Peyer's patch (tissue), 4 donors: ENCODE results near the gene INPP5A. TPM values are rescaled to one million over a fixed set of nuclear protein-coding genes. Genes with fewer than 3 reads are reported as not detected.
"Not testable (repeated sequence)": the region's sequence is repeated elsewhere in the genome, so short reads cannot be mapped to it uniquely, and the experiment has no call there.

Experiments
- DNase-seq, 3 donors: peaks; one replicate each; pipeline ENCODE4 v3.0.0-alpha.2; 2017 to 2019
- H3K27ac ChIP-seq, 4 donors: fragments of 200-600 bp; sonication (generic); one replicate each; pipeline ENCODE4 v1.5.1; 2016 to 2019
- H3K27me3 ChIP-seq, 2 donors: fragments of 200-600 bp; sonication (generic); one replicate each; pipeline ENCODE4 v1.5.1; 2019
- H3K36me3 ChIP-seq, 3 donors: fragments of 200-600 bp; sonication (generic); one replicate each; pipeline ENCODE4 v1.5.1; 2016 to 2019
- H3K4me1 ChIP-seq, 4 donors: fragments of 200-600 bp; sonication (generic); one replicate each; pipeline ENCODE4 v1.5.1; 2016 to 2019
- H3K4me3 ChIP-seq, 4 donors: fragments of 200-600 bp; sonication (generic); 1 replicate in 3 of 4; 2 replicates in 1 of 4; pipeline ENCODE4 v1.5.1; 2016 to 2019; ENCODE audit warnings: mild to moderate bottlenecking in 1 of 4
- H3K9me3 ChIP-seq, 4 donors: fragments of 200-600 bp; sonication (generic); one replicate each; pipeline ENCODE4 v1.5.1; 2016 to 2019; ENCODE audit warnings: mild to moderate bottlenecking in 1 of 4
- POLR2A ChIP-seq, 2 donors: fragments of 450-650 bp; IDR thresholded peaks; one replicate each; pipeline ENCODE4 v1.5.1; 2017; ENCODE audit warnings: antibody characterized with exemption in 2 of 2, mild to moderate bottlenecking in 2 of 2, moderate library complexity in 2 of 2
- total RNA-seq, 4 donors: library from RNA; depleted of rRNA; stranded (reverse); fragments of >200 nt; gene quantifications; one replicate each; pipeline ENCODE4 v1.1.0, GENCODE V29; 2016
- TF ChIP-seq, protein P1 (sequence below), 6 experiments: fragments of 450-650 bp in 4 of 6; fragments of 200-600 bp in 2 of 6; sonication (generic) in 1 of 6; IDR thresholded peaks; one replicate each; pipeline ENCODE4 v1.5.1; 2017 to 2019; ENCODE audit warnings: antibody characterized with exemption in 6 of 6, mild to moderate bottlenecking in 3 of 6, moderate library complexity in 1 of 6

The INPP5A gene
- total RNA-seq, 4 donors from 2014 or later, result 33.8 to 76.4 (median 38.1) TPM

GRCh38 chr10:132703419-132704007 is 165.9 kb downstream of the INPP5A start:
- no peak overlapping the region for H3K27ac ChIP-seq
- peaks cover 0 to 16% (median 0%) of the 10 kb centered on the region in 4 donors for H3K4me1 ChIP-seq
- no peaks in the 10 kb centered on the region for H3K27me3 ChIP-seq
- H3K36me3 ChIP-seq, result peaks cover 0 to 29% (median 0%) of the 10 kb centered on the region in 3 donors
- no peak overlapping the region for H3K4me3 ChIP-seq
- DNase-seq, result peak in 1 of 3 donors; percentile 34
- peaks cover 0 to 7% (median 0%) of the 10 kb centered on the region in 4 donors for H3K9me3 ChIP-seq
- no peak for TF ChIP-seq POLR2A (IDR thresholded peaks at IDR 0.05)
- TF ChIP-seq, protein P1, sequence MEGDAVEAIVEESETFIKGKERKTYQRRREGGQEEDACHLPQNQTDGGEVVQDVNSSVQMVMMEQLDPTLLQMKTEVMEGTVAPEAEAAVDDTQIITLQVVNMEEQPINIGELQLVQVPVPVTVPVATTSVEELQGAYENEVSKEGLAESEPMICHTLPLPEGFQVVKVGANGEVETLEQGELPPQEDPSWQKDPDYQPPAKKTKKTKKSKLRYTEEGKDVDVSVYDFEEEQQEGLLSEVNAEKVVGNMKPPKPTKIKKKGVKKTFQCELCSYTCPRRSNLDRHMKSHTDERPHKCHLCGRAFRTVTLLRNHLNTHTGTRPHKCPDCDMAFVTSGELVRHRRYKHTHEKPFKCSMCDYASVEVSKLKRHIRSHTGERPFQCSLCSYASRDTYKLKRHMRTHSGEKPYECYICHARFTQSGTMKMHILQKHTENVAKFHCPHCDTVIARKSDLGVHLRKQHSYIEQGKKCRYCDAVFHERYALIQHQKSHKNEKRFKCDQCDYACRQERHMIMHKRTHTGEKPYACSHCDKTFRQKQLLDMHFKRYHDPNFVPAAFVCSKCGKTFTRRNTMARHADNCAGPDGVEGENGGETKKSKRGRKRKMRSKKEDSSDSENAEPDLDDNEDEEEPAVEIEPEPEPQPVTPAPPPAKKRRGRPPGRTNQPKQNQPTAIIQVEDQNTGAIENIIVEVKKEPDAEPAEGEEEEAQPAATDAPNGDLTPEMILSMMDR (IDR thresholded peaks at IDR 0.05), result no peak

GRCh38 chr10:132704008-132704814 is 166.6 kb downstream of the INPP5A start:
- TF ChIP-seq, protein P1 (IDR thresholded peaks at IDR 0.05), result no peak
- no peak for TF ChIP-seq POLR2A (IDR thresholded peaks at IDR 0.05)

DNA sequence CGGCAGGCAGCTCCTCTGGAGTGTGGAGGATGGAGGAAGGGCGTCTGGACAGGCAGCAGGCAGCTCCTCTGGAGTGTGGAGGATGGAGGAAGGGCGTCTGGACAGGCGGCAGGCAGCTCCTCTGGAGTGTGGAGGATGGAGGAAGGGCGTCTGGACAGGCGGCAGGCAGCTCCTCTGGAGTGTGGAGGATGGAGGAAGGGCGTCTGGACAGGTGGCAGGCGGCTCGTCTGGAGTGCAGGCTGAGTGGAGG is 167.2 kb downstream of the INPP5A start:
- peaks cover 0 to 12% (median 0%) of the 10 kb centered on the region in 4 donors for H3K4me1 ChIP-seq
- not testable (repeated sequence) for H3K27me3 ChIP-seq, H3K4me3 ChIP-seq, H3K9me3 ChIP-seq, DNase-seq, H3K27ac ChIP-seq
- H3K36me3 ChIP-seq, result peaks cover 0 to 37% (median 0%) of the 10 kb centered on the region in 3 donors

More at GRCh38 chr10:132704008-132704814, 166.6 kb downstream of the INPP5A start:
- H3K9me3 ChIP-seq, result peaks cover 0 to 7% (median 0%) of the 10 kb centered on the region in 4 donors
- H3K27me3 ChIP-seq, result no peaks in the 10 kb centered on the region
- peaks cover 0 to 33% (median 0%) of the 10 kb centered on the region in 3 donors for H3K36me3 ChIP-seq
- no peak overlapping the region for H3K4me3 ChIP-seq
- peaks cover 0 to 16% (median 0%) of the 10 kb centered on the region in 4 donors for H3K4me1 ChIP-seq
- peak in 1 of 3 donors; percentile 40 for DNase-seq
- H3K27ac ChIP-seq, result no peak overlapping the region

GRCh38 chr10:132705173-132705572 is 167.6 kb downstream of the INPP5A start:
- Histone ChIP-seq H3K4me3 (no peak overlapping the region), H3K9me3 (peaks cover 0 to 7% (median 0%) of the 10 kb centered on the region in 4 donors), H3K27me3 (no peaks in the 10 kb centered on the region), H3K36me3 (peaks cover 0 to 40% (median 0%) of the 10 kb centered on the region in 3 donors), H3K4me1 (peaks cover 0 to 7% (median 0%) of the 10 kb centered on the region in 4 donors), H3K27ac (no peak overlapping the region)
- DNase-seq, result peak in 1 of 3 donors; percentile 26
- no peak for TF ChIP-seq POLR2A (IDR thresholded peaks at IDR 0.05)
- TF ChIP-seq, protein P1 (IDR thresholded peaks at IDR 0.05), result no peak

GRCh38 chr10:132705943-132706342 is 168.4 kb downstream of the INPP5A start:
- no peak for TF ChIP-seq POLR2A (IDR thresholded peaks at IDR 0.05)
- TF ChIP-seq, protein P1 (IDR thresholded peaks at IDR 0.05), result no peak
- no peak overlapping the region for H3K27ac ChIP-seq
- no peak for DNase-seq
- peaks cover 0 to 5% (median 0%) of the 10 kb centered on the region in 4 donors for H3K4me1 ChIP-seq
- H3K36me3 ChIP-seq, result peaks cover 0 to 47% (median 0%) of the 10 kb centered on the region in 3 donors
- H3K9me3 ChIP-seq, result peaks cover 0 to 7% (median 0%) of the 10 kb centered on the region in 4 donors
- H3K27me3 ChIP-seq, result no peaks in the 10 kb centered on the region
- H3K4me3 ChIP-seq, result no peak overlapping the region

DNA sequence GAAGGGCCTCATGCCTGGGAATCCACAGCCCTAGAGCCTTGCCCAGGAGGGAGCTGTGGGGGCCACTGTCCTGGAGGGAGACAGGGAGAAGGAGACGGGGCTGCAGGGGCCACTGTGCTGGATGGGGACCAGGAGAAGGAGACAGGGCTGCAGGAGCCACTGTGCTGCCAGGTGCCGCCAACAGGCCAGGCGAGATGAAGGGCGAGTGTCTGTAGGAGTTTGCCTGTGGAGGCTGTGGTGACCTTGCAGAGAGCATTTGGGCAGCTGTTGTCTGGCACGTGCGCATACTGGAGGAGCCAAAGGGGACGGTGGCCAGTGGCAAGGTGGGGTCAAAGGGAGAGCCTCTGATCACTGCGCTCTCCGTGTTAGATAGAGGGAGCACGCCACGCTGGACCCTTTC is 169.1 kb downstream of the INPP5A start:
- H3K36me3 ChIP-seq, result peaks cover 0 to 55% (median 0%) of the 10 kb centered on the region in 3 donors

More for the DNA sequence above, 169.1 kb downstream of the INPP5A start:
- H3K27ac ChIP-seq, result no peak overlapping the region
- DNase-seq, result peak in 1 of 3 donors; percentile 48
- H3K4me1 ChIP-seq, result peaks cover 0 to 5% (median 0%) of the 10 kb centered on the region in 4 donors
- peaks cover 0 to 7% (median 0%) of the 10 kb centered on the region in 4 donors for H3K9me3 ChIP-seq
- TF ChIP-seq, protein P1 (IDR thresholded peaks at IDR 0.05), result no peak
- no peak for TF ChIP-seq POLR2A (IDR thresholded peaks at IDR 0.05)
- H3K27me3 ChIP-seq, result no peaks in the 10 kb centered on the region
- H3K4me3 ChIP-seq, result no peak overlapping the region
